ENCODE results near the gene DTYMK. TPM values are rescaled to one million over a fixed set of nuclear protein-coding genes. Genes with fewer than 3 reads are reported as not detected.

DTYMK gene
- 1 to 10 TPM; 4.8 to 6.0 TPM for total RNA-seq
- polyA plus RNA-seq (2013, experiment 1 of 2) = 12.9 TPM
- 14.8 TPM for polyA plus RNA-seq (2013, experiment 2 of 2)
- 3.9 to 113 (median 11.2) reads per million in 172 experiments for total RNA-seq

- Histone ChIP-seq H3K9me3 (ENCODE audit: control insufficient read depth in 1 of 2, insufficient read depth in 1 of 2, low read length in 2 of 2) (no peaks in the 10 kb centered on the region), H3K36me3 (ENCODE audit: insufficient read depth, low read length) (peaks cover 19% of the 10 kb centered on the region), H3K4me3 (ENCODE audit: low read length) (peak within 1 kb of the TSS; percentile 84), H3K27me3 (ENCODE audit: control insufficient read depth in 1 of 2, insufficient read depth in 2 of 2, low read length in 2 of 2) (no peaks in the 10 kb centered on the region), H3K27ac (ENCODE audit: low read depth in 1 of 2, low read length in 2 of 2) (peak within 1 kb of the TSS; percentile 60 to 85), H3K4me1 (ENCODE audit: insufficient read depth, low read length) (peaks cover 37% of the 10 kb centered on the region)
- ChIA-PET CTCF (interaction anchor here (1.4 to 1.5 kb wide), 3 partner anchors 15 to 192 kb away, joined by 3 to 17 read pairs (median 4); partner anchors contain the start of gene ING5), POLR2A (interaction anchor here (0.6 to 5.7 kb wide), 12 partner anchors 10 to 1100 kb away, joined by 3 to 179 read pairs (median 8); partner anchors contain the start of genes CAPN10, D2HGDH, HDLBP and ING5)
- H3K4me3 Mint-ChIP-seq = peak within 1 kb of the TSS; percentile 95
- ATAC-seq (ENCODE audit: poor library complexity) (peak; percentile 90), DNase-seq (peak; percentile 89 to 98 (median 95))
- H3K27me3 Mint-ChIP-seq = no peaks in the 10 kb centered on the region
- H3K4me1 Mint-ChIP-seq (ENCODE audit: low read depth) = peaks cover 38% of the 10 kb centered on the region
- peaks cover 42% of the 10 kb centered on the region for H3K36me3 Mint-ChIP-seq (ENCODE audit: low read depth)
- intact Hi-C loops (cut with DNase I, micrococcal nuclease) = loop anchor here (1.0 to 10.0 kb wide), 11 partner anchors 14 to 1100 kb away; partner anchors contain the start of genes ATG4B (in 2 of the 2), THAP4 (in 2 of the 2), CAPN10 (in 1 of the 2) and D2HGDH (in 1 of the 2)
- H3K27ac Mint-ChIP-seq = peak within 1 kb of the TSS; percentile 84
- H3K9me3 Mint-ChIP-seq = no peaks in the 10 kb centered on the region
- no peak for TF ChIP-seq CTCF (IDR thresholded peaks at IDR 0.05)
Observed at GRCh38 chr2:241686650-241687425, at the start of gene DTYMK. TSS of gene DTYMK (minus strand) at chr2:241686815. CDS start at chr2:241686783, 32 bp downstream.

- no peak for ATAC-seq (ENCODE audit: poor library complexity)
- peaks cover 11% of the 10 kb centered on the region for H3K36me3 ChIP-seq (ENCODE audit: insufficient read depth, low read length)
- intact Hi-C loops (cut with DNase I, micrococcal nuclease) = loop anchor here in 1 of 2 experiments (5.0 to 10.0 kb wide), 3 partner anchors 121 to 581 kb away; partner anchors contain the start of genes PDCD1 and PPP1R7
- no peak overlapping the region for H3K4me3 ChIP-seq (ENCODE audit: low read length)
- no peaks in the 10 kb centered on the region for H3K27me3 ChIP-seq (ENCODE audit: control insufficient read depth in 1 of 2, insufficient read depth in 2 of 2, low read length in 2 of 2)
- no peaks in the 10 kb centered on the region for H3K27me3 Mint-ChIP-seq
- H3K9me3 ChIP-seq (ENCODE audit: control insufficient read depth in 1 of 2, insufficient read depth in 1 of 2, low read length in 2 of 2) = no peaks in the 10 kb centered on the region
- ChIA-PET CTCF (no interaction called here), POLR2A (interaction anchor here (0.6 to 2.6 kb wide), 3 partner anchors 10 to 387 kb away, joined by 3 to 10 read pairs (median 3); partner anchors contain the start of gene DTYMK)
- peak overlapping the region; percentile 79 for H3K27ac Mint-ChIP-seq
- TF ChIP-seq CTCF (IDR thresholded peaks at IDR 0.05) = no peak
- no peak overlapping the region for H3K27ac ChIP-seq (ENCODE audit: low read depth in 1 of 2, low read length in 2 of 2)
- peaks cover 57% of the 10 kb centered on the region for H3K4me1 ChIP-seq (ENCODE audit: insufficient read depth, low read length)
- no peak for DNase-seq
- no peaks in the 10 kb centered on the region for H3K9me3 Mint-ChIP-seq
- peak overlapping the region; percentile 85 for H3K4me3 Mint-ChIP-seq
- H3K36me3 Mint-ChIP-seq (ENCODE audit: low read depth) = no peaks in the 10 kb centered on the region
- H3K4me1 Mint-ChIP-seq (ENCODE audit: low read depth) = peaks cover 23% of the 10 kb centered on the region
Observed at GRCh38 chr2:241736111-241736510, 49.5 kb upstream of the DTYMK start.

GRCh38 chr2:241734467-241735208 is 48.0 kb upstream of the DTYMK start, which contains the start of gene D2HGDH:
TSS of gene D2HGDH (plus strand) at chr2:241734630. CDS start at chr2:241735225, 595 bp downstream.
- intact Hi-C loops (cut with DNase I, micrococcal nuclease) = loop anchor here (1.0 to 10.0 kb wide), 11 partner anchors 32 to 882 kb away; partner anchors contain the start of genes DTYMK (in 2 of the 2), ING5 (in 2 of the 2), ATG4B (in 1 of the 2) and FARP2 (in 1 of the 2)
- POLR2A ChIA-PET = interaction anchor here (0.8 to 4.4 kb wide), 15 partner anchors 21 to 1169 kb away, joined by 3 to 49 read pairs (median 4); partner anchors contain the start of genes DTYMK, HDLBP, ING5 and SEPTIN2
- H3K4me1 ChIP-seq (ENCODE audit: insufficient read depth, low read length) = peaks cover 48% of the 10 kb centered on the region
- H3K27me3 Mint-ChIP-seq = no peaks in the 10 kb centered on the region
- no peaks in the 10 kb centered on the region for H3K9me3 ChIP-seq (ENCODE audit: control insufficient read depth in 1 of 2, insufficient read depth in 1 of 2, low read length in 2 of 2)
- ATAC-seq (ENCODE audit: poor library complexity) (peak; percentile 92), DNase-seq (peak; percentile 86 to 98 (median 94))
- H3K4me3 ChIP-seq (ENCODE audit: low read length) = peak within 1 kb of the TSS; percentile 71
- no peaks in the 10 kb centered on the region for H3K36me3 Mint-ChIP-seq (ENCODE audit: low read depth)
- H3K36me3 ChIP-seq (ENCODE audit: insufficient read depth, low read length) = peaks cover 11% of the 10 kb centered on the region
- peak within 1 kb of the TSS in 1 of 2 donors; percentile 71 for H3K27ac ChIP-seq (ENCODE audit: low read depth in 1 of 2, low read length in 2 of 2)
- CTCF ChIA-PET = interaction anchor here (0.9 to 4.1 kb wide), 3 partner anchors 28 to 54 kb away, joined by 4 to 19 read pairs (median 6); partner anchors contain the start of gene ING5
- H3K27ac Mint-ChIP-seq = peak within 1 kb of the TSS; percentile 65
- H3K4me1 Mint-ChIP-seq (ENCODE audit: low read depth) = peaks cover 12% of the 10 kb centered on the region
- H3K27me3 ChIP-seq (ENCODE audit: control insufficient read depth in 1 of 2, insufficient read depth in 2 of 2, low read length in 2 of 2) = no peaks in the 10 kb centered on the region
- H3K9me3 Mint-ChIP-seq = no peaks in the 10 kb centered on the region
- TF ChIP-seq CTCF (IDR thresholded peaks at IDR 0.05) = no peak
- H3K4me3 Mint-ChIP-seq = peak within 1 kb of the TSS; percentile 85

Data from CD4-positive, alpha-beta T cell (primary cell).